ENCODE measurements around the gene ABCG4.
"Not testable (repeated sequence)": the region's sequence is repeated elsewhere in the genome, so short reads cannot be mapped to it uniquely, and the experiment has no call there.

ABCG4 gene
- 0 reads per million in 2 donors for total RNA-seq

- peak in 3 of 5 experiments; percentile 8 to 18 (median 10) for DNase-seq
These were observed at the start of gene ABCG4 for GRCh38 chr11:119149018-119149785. ABCG4 (plus strand) TSS chr11:119149052; CDS start chr11:119149966, 914 bp downstream.

- DNase-seq, result no peak
These were observed 49.1 kb upstream of the ABCG4 start for GRCh38 chr11:119099711-119100110.

- DNase-seq, result no peak
These were observed 48.4 kb upstream of the ABCG4 start for GRCh38 chr11:119100246-119100970.

GRCh38 chr11:119100994-119101758 lies 47.7 kb upstream of the ABCG4 start:
- DNase-seq, result peak in 2 of 5 experiments; percentile 12 to 41

DNA sequence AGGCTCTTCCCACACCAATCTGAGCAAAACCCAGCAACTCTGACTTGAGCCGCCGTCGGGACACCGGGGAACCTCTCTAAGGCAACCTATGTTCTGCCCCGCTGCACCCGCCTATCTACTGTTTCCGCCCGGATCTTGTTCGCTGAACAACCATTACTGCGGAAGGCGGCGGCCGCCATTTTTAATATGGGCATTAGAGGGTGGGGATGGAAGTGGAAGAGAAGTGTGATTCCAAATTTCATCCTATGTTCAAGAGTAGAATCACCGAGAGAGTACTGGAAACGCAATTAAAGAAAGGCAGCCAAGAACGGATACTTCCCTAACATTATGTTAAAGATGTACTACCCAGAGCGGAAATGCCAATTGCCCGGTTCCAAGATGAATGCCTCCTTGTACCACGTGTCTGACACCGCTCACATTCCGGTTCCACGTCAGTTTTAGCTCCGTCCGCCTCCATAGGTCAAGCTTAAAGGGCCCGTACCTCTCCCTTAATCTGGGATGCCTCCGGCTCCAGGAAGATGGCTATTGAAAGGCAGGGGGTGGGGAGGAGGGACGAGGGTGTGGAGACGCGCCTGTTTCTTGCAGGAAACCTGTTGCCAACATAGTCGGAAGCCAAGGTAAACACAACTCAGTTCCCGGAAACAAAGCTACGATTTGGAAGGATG lies 47.0 kb upstream of the ABCG4 start, which contains the start of gene DPAGT1:
DPAGT1 (minus strand) TSS at position 95 of the 665 bp plus-strand sequence. CDS start 198 bp downstream, outside the sequence.
- peak; percentile 63 to 94 (median 78) for DNase-seq

- DNase-seq, result not testable (repeated sequence)
These were observed 45.6 kb upstream of the ABCG4 start for GRCh38 chr11:119103161-119103664.

GRCh38 chr11:119103793-119104192 lies 45.1 kb upstream of the ABCG4 start:
- no peak for DNase-seq

DNA sequence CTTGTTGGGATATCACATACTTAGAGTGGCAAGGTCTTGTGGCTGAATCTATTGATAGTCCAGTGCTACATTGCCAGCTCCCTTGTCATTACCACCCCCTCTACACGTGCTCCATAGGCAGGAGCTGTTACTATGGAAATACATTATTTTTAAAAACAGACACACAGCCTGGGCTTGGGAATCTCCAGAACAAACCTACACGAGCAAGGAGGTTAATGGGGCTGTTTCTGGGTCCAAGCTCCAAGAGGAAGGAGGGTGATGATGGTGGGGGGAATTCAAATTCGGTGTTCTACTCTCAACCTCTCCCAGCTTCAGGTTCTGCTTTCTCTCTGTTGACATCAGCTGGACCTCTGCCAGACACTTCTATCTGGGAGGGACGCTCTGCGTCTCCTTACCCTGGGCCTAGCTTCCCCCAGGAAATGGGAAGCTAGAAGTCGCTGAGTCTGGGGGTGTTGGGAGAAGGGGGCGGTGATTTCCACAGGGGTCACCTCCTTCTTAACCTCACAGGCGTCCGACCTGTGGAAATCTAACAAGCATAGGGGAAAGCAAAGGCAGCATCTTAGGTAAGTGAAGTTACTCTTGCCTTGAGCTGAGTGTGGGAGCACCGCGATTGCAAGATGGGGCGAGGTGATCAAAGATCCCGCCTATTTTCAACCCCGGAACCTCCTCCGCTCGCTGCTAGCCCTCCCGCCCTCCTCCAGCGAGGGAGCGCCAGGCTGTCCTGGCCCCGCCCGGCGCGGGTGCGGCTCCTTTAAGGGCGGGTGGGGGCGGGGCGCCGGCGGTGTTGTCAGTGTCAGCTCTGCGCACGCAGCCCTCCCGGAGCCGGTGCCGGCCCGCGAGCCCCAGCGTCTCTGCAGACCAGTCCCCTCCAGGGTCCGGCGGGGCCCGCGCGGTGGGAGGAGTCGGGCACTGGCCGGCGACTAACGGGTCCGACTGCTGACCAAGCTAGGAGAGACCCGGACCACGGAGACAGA lies 42.0 kb upstream of the ABCG4 start, which contains the start of gene C2CD2L:
C2CD2L (plus strand) TSS at position 781 of the 974 bp plus-strand sequence. CDS start 398 bp downstream, outside the sequence.
- DNase-seq, result peak; percentile 76 to 97 (median 80)

- no peak for DNase-seq
These were observed 41.2 kb upstream of the ABCG4 start for GRCh38 chr11:119107538-119108145.

DNA sequence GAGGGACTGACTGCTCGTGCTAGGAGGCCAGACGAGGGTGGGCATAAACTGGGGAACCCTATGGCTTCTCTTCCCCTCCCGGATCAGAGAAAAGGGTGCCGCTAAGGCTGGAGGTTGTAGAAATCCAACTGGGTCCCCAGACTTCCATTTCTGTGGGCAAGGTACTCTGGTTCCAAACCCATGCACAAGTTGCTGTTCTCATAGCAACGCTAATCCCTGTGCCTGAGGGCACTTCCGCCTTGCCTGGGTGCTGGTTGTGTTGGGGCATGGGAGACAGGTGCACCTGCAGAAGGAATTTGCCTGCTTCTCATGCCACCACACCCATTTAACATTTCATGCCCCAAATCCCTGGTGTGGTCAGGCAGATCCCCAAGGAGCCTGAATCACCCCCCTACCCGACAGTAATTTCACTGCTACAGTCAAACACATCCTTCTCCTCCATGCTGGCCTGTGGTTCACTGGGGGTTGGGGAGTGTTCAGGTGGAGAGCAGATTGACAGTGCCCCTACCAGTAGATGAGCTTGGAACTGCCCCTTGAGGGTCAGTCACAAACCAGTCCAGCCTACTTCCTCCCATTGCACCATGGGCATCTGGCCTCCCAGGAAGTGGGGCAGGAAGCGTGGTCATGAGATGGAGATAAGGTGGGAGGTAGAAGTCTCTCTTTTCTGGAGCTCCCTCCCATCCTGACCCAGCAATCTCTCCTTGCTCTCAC lies 40.6 kb upstream of the ABCG4 start:
- peak in 3 of 5 experiments; percentile 20 to 57 (median 22) for DNase-seq

DNA sequence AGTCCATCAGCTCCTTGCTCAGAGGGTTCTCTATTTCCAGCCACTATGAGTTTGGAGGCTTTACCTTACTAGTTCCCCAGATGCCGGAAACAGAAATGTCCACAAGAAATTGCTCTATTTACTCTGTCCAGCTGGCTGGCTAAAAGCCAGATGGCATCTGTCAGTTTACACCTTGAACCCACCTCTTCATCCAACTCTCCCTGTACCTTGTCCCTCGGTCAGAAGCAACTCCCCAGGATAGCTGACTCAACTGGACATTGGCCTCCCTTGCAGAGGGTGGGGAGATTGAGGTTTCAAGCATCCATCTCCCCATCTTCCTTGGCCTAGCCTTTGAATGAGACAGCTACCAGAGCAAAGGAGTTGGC lies 40.0 kb upstream of the ABCG4 start:
- DNase-seq, result no peak

- DNase-seq, result no peak
These were observed 39.0 kb upstream of the ABCG4 start for GRCh38 chr11:119109843-119110242.

DNA sequence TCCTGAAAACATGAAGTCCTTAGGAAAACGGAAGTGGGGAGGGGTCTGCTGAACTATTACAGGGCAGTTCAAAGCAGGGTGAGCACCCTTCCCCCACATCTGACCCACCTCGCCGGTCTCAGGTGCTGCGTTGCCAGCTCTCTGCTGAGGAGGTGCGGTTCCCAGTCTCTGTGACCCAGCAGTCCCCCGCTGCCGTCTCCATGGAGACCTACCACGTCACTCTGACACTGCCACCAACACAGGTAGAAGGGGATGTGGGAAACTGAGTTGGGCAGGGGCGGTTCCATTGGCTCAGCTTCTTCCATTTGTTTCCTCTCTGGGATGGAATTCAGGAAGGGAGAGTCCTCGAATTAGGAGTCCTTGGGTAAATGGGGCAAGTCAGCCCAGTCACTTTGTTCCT lies 38.4 kb upstream of the ABCG4 start:
- no peak for DNase-seq

GRCh38 chr11:119111361-119111925 lies 37.4 kb upstream of the ABCG4 start:
- no peak for DNase-seq

GRCh38 chr11:119112314-119113020 lies 36.4 kb upstream of the ABCG4 start:
- no peak for DNase-seq

DNA sequence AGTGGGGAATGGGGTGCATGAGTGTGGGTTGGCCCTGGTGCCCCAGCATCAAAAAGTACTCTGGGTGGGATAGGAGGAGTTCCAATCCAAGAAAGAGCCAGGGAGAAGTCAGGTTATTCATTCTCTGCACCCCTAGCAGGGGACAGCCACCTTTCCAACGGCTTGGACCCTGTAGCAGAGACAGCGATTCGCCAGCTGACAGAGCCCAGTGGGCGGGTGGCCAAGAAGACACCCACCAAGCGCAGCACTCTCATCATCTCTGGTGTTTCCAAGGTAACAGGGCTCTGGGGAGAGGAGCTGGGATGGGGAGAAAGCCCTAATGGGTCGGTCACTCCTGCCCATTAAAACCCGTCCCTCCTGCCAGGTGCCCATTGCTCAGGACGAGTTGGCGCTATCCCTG lies 35.1 kb upstream of the ABCG4 start:
- DNase-seq, result no peak

DNA sequence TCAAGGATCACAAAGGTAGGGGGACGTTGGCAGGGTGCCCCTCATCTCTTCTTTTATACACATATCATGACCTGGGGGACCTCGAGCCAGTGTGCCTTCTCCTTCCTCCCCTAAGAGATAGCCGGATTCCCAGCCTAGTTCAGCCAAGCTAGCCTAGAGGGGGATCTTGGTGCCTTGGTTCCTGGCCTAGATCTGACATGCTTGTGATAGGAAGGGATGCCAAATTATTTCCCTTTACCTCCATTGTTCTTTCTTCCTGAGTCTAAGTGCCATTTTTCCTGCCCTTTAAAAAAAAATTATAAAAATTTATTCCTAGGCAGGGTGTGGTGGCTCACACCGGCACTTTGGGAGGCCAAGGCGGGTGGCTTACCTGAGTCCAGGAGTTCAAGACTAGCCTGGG lies 34.5 kb upstream of the ABCG4 start:
- no peak for DNase-seq

DNA sequence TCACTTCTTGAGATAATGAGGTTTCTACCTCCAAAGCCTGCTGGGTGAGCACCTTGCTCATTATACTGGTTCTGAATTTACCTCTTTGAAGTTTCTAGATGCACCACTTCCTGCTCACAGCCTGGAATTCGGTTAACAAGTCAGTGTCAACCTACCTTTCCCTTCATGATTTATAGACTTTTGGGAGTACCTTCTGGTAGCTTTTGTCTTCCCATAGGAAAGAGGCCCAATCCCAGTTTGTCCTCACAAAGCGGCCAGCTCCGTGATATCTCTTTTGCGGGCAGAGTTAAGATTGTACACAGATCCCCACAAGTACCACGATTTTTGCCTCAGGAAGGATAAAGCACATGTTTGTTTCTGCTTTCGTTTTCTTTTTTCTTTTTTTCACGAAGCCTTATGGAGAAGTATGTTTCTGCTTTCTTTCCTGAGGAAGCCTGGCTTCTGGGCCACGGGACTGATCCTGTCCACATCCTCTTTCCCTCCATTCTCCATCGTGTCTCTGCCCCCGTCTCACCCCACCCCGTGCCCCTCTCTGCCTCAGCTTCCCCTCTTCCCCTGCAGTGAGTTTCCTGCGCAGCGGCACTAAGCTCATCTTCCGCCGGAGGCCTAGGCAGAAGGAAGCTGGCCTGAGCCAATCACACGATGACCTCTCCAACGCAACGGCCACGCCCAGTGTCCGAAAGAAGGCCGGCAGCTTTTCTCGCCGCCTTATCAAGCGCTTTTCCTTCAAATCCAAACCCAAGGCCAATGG lies 33.2 kb upstream of the ABCG4 start:
- DNase-seq, result peak in 1 of 5 experiments; percentile 60
